Midbrain (tissue), 1 donor: Measurements from ENCODE around the gene HOXD3.

Source experiments
- DNase-seq: peaks from one replicate; lab custom pipeline; 2025; lab: John Stamatoyannopoulos, UW

The HOXD3 gene

DNA sequence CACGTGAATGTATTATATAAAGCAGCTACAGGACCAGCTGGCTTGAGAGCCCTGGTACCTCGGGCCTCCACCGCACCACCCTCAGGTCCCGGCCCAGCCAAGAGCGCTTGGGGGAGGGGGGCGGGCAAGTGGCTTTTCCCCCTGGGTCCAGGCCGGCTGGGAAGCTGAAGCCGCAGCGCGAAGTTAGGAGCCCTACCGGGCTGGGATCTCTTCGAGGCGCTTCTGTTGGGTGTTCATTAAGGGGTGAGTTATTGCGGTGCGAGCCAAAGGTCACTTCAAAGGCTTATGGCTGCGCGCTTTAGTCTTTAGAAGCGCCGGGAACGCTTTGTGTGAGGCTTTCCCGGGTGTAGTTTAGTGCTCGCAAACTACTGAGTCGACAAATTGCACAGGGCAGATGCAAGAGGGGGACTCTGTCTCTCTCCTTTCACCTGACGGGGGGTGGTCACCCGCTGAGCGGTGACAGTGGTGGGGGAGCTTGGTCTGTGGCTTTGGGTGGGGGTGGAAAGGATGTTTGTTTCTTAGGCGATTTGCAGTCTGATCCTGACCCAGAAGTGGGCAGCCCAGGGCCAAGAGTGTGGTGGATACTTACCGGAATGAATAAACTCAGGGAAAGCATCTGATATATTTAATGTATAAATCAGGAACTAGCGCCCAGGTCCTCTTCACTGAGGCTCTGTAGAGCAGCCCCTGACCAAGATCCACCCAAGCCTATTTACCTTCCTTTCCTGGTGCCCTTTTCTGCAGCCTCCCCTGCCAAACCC lies 6.0 kb downstream of the HOXD3 start:
- DNase-seq = no peak

GRCh38 chr2:176163672-176164056 lies 6.6 kb downstream of the HOXD3 start:
- DNase-seq = no peak

DNA sequence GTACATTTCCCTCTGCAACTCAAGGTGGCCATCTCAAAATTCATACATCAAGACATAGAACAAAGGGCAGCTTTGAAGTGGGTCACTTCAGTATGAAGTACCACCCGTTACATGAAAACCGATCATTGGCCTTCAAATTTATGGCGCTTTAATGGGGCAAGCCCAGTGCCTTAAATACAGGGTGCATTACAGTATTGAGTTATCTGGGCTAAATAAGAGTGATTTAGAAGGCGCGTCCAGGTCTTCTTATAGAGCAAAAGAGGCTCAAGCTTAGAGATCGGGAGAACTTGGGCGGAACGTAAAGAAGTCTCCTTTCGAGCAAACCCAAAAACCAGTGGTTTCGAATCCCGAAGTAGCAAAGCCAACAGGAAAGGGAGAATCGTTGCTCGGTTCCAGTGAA lies 7.1 kb downstream of the HOXD3 start:
- no peak for DNase-seq

GRCh38 chr2:176164611-176165369 lies 7.7 kb downstream of the HOXD3 start:
- DNase-seq = no peak

DNA sequence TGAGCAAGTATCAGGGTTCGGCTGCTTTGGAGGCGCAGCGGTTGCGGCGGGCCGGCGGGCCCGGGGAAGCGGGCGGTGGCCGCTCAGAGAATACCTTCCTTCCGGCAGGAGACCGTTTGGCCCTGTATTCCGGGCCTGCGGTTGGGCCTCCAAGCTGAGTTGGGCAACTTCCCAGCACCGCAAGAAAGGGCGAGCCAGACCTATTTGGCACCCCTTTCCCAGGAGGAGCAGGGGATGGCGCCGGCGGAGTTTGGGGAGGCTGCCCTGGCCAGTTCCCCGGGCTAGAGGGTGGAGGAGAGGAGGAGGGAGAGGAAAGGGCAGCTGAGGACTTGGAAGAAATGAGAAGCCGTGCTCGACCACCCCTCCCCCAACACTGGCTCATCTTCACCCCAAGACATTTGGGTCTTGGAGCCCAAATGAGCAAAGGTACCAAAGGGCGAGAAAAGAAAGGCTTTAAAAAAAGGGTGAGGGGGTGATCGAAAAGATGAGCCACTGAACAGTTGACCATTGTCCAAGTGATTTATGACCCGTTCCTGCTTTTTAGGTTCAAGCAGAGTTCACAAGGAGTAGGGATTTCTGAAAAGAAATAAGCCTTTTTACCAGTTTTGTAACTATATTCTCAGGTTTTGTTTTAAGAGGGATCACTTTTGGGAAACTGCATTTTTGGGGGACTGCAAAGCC lies 8.4 kb downstream of the HOXD3 start:
- no peak for DNase-seq

- no peak for DNase-seq
These were observed 9.2 kb downstream of the HOXD3 start for GRCh38 chr2:176166272-176166671.

GRCh38 chr2:176167398-176167797 lies 10.3 kb downstream of the HOXD3 start:
- DNase-seq = no peak

GRCh38 chr2:176169181-176169580 lies 12.1 kb downstream of the HOXD3 start:
- no peak for DNase-seq

DNA sequence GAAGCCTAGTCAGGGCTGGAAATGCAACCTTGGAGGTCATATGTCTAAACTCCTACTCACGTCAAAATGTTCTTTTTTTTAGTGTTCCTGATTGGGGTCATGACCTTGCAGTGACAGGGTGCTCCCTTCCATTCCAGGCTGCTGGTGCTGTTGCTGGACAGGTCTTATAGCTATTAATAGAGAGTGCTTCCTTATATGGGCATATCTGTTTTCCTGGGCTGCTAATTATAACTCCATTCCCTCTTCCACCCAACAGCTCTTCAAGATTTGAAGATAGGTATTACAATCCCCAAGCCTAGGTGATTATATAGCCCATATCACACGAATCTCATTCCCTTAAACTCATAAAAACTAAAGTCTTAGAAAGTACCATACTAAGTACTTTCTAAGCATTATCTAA lies 12.6 kb downstream of the HOXD3 start:
- DNase-seq = no peak

- no peak for DNase-seq
These were observed 13.6 kb downstream of the HOXD3 start for GRCh38 chr2:176170602-176171305.

DNA sequence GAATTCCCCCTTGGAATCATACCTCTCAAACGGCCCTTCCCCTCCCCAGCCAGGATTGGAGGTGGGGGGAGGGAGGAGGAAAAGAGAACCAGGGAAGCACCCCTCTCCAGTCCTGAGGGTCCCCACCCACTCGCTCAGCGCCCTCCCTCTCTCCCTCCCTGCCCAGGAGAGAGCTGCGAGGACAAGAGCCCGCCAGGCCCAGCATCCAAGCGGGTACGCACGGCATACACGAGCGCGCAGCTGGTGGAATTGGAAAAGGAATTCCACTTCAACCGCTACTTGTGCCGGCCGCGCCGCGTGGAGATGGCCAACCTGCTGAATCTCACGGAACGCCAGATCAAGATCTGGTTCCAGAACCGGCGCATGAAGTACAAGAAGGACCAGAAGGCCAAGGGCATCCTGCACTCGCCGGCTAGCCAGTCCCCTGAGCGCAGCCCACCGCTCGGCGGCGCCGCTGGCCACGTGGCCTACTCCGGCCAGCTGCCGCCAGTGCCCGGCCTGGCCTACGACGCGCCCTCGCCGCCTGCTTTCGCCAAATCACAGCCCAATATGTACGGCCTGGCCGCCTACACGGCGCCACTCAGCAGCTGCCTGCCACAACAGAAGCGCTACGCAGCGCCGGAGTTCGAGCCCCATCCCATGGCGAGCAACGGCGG lies 14.4 kb downstream of the HOXD3 start:
- peak; percentile 39 for DNase-seq

DNA sequence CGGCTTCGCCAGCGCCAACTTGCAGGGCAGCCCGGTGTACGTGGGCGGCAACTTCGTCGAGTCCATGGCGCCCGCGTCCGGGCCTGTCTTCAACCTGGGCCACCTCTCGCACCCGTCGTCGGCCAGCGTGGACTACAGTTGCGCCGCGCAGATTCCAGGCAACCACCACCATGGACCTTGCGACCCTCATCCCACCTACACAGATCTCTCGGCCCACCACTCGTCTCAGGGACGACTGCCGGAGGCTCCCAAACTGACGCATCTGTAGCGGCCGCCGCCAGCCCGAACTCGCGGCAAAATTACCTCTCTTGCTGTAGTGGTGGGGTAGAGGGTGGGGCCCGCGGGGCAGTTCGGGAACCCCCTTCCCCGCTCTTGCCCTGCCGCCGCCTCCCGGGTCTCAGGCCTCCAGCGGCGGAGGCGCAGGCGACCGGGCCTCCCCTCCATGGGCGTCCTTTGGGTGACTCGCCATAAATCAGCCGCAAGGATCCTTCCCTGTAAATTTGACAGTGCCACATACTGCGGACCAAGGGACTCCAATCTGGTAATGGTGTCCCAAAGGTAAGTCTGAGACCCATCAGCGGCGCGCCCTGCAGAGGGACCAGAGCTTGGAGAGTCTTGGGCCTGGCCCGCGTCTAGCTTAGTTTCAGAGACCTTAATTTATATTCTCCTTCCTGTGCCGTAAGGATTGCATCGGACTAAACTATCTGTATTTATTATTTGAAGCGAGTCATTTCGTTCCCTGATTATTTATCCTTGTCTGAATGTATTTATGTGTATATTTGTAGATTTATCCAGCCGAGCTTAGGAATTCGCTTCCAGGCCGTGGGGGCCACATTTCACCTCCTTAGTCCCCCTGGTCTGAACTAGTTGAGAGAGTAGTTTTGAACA lies 15.1 kb downstream of the HOXD3 start:
- DNase-seq = no peak

DNA sequence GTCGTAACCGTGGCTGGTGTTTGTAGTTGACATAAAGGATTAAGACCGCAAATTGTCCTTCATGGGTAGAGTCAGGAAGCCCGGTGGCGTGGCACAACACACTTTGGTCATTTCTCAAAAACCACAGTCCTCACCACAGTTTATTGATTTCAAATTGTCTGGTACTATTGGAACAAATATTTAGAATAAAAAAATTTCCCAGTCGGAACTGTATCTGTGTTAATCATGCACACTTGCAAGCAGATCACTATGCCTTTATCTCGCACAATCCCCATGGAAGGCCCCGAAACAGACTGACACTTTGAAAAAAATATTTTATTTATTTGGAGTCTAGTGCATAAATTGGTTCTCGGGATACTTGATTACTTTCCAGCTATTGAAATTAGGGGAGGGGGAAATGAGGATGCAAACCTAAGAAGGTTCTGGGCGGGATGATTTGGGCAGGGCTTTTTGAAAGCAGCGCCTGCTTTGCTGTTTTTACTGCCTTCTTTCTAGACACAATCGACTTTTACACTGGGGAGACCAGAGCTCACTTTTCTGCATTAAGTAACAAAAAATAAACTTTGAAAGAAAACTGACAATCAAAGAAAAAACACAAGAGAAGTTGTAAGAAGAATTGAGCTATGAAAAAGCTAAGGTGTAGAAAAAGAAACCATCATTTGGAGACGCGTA lies 15.9 kb downstream of the HOXD3 start:
- DNase-seq = no peak

DNA sequence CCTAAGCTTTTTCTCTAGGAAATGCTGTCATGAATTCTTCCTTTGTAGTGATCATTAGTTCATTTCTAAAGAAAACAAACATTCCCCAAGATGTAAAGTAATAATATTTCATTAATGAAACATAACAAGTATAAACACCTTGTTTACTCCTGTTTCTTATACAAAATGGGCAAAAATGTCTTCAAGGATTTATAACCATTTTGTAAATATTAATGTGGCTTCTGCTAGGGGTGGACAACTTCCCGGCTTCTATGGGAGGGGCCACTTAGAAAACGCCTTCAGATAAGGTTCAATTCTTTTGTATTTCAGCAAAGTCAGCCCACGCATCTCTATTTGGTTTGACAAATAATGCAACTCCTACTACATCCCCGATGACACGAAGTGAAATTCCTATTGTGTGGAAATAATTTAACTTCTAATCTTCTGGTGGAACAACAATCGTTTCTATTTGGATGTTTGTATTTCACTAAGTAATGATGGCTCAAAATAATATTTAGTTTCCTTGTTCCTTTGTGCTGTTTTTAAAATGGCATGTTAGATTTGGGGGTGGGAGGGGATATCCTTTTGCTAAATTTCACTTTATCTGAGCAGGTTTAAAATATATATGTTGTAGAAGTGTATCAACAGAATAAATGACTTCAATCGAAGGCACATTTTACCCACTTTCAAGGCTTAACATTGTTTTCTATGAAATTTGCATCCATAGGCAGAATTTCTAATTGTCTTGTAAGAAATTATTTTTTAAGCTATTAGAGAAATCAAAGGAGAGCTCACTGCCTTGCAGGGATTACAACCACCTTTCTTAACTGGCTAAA lies 16.7 kb downstream of the HOXD3 start:
- DNase-seq = no peak

DNA sequence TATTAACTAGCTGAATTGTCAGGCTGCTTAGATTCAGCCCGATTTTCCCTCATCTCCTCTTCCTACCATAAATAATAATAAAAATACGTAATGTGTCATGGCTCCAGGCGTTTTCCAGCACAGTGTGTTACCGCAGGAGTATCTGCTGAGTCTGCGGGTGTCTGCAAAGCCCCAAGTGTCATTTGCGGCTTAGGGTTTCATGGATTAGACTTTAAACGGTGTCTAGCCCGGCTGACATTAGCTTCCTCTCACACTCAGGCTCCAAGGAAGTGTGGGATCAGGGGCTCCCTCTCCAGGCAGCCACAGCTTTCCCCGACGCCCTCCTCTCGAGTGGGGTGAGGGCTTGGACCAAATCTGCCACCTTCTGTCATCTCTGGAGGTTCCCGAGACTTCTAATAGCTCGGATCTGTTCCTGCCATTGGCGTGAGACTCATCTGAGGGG lies 17.3 kb downstream of the HOXD3 start:
- DNase-seq = peak; percentile 39

DNA sequence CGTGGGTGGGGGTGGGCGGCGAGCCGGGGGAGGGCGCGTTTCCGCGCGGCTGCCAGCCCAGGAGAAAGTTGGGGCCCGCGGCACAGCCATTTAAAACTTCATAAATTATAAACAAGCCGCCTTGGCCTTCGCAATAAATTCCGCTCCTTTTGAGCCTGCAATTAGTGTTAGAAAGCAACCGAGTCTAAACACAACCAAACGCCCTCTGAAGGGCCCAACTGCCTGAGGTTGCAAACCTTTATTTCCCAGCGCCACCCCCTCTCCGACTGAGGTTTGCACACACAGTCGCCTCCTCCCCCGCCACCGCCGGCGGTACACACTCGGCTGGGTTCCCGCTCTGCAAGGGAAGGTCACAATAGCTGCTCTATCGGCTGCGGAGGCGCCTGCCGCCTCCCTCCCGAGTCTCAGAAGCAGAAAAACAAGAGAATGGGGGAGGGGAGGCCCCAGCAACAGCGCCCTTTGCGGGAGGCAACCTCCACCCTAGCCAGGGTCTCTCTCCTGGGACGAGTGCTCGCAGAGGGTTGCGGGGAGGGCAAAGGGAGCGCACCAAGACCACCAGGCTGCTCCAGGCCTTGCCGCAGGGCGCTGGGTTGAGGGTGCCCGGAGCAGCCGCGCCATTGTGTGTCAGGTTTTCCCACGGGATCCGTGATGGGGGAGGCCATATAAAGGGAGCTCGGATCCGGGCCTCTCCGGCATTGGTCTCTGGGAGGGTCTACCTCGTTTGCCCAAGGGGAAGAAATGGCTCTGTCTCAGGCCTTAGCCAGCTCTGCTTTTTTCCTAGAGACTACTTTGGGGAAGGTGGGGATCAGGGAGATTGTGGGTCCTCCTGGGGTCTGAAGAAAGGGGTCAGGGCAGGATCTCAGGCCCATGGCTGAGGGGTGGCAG lies 18.0 kb downstream of the HOXD3 start:
- peak; percentile 74 for DNase-seq

DNA sequence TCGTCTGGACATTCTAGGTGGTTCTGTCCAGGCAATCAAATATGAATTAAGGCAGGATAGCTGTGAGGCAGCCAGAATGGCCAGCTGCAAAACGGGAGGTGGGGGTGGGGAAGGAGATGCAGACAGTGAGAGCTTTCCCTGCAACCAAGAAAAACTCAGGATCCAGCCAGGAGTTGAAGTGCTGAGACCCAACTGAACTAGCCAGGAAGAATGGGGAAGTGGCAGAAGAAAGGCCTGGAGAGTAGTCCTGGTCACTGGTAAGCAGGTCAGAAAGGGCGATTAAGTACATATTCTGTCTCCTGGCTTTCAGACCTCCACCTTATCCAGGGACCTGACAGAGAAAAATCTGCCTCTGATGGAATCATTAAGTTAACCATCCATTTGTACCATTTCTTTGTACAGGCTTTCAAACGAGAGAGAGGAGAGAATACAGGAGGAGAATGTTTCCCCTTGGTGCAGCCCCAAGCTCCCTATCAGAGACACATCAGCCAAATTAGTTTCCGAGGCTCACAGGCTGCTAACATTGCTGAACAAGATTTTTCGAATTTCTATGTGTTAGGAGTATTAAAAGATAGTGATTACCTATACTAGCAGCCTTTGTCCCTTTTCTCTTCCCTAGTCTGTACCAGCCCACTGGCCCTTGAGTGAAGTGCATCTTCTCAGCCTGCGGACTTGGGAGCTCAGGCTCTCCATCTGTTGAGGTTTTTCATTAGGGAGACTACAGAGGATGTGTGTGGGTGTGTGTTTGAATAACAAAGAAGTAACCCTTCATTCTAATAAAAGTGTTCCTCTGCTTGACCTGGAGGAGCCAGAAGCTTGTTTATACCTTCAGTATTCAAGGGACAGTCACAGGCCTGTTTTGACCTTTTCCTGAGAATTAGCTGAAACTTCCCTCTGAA lies 18.9 kb downstream of the HOXD3 start:
- DNase-seq = peak; percentile 20
